ENCODE results near the gene TAF4. TPM values are rescaled to one million over a fixed set of nuclear protein-coding genes. Genes with fewer than 3 reads are reported as not detected.

TAF4 gene
- total RNA-seq, 4 donors from 2014 or later, result 21.1 to 40.6 (median 22.1) TPM

DNA sequence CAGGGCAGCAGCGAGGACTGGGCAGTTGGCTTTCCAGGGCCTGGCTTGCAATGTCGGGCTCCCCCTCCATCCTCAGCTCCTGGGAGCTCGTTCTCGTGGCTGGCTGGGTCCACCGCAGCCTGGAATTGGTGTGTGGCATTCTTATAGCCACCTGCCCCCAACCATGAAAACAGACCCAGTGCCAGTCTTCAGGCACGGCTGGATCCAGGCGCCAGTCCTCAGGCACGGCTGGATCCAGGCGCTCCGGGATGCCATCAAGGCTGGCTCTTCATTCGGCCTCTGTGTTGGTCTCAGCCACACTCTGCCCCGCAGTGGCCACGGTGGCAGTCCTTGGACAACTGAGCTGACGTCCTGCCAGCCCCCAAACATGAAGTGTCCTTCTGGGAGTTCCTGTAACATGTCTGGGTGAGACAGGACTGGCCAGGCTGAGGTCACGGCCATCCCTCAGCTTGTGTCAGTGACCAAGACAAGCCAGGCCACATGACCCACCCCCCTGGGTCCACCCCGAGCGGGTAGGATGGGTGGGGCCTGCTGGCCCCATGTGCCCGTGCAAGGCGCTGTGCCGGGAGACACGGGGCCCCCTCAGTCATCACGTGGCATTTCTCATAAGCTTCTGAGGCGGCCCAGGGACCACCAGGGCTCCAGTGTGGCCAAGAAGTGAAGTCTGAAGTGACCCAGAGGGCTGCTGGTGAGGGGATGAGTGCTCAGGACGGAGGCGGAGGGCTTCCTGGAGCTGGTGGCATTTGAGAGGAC lies 99.0 kb downstream of the TAF4 start:
- DNase-seq (ENCODE audit: low spot score in 2 of 2), result peak in 1 of 2 donors; percentile 73
- 73 to 74% methylated on average over 17 to 24 of the region's 25 CpGs for whole genome bisulfite sequencing, 2 donors
- intact Hi-C loops (cut with DNase I; ENCODE audit: low total_unique reads), result no loop called here
- H3K4me3 ChIP-seq (ENCODE audit: low read depth, poor library complexity, severe bottlenecking), result no peak overlapping the region
- TF ChIP-seq CTCF (IDR thresholded peaks at IDR 0.05) (no peak), POLR2A (IDR thresholded peaks at IDR 0.05) (no peak)

- intact Hi-C loops (cut with DNase I; ENCODE audit: low total_unique reads), result no loop called here
- DNase-seq (ENCODE audit: low spot score in 2 of 2), result peak in 1 of 2 donors; percentile 68
- no peak overlapping the region for H3K4me3 ChIP-seq (ENCODE audit: low read depth, poor library complexity, severe bottlenecking)
- TF ChIP-seq POLR2A (IDR thresholded peaks at IDR 0.05) (no peak), CTCF (IDR thresholded peaks at IDR 0.05) (no peak)
- 15 to 28% methylated on average over 22 to 29 of the region's 49 CpGs for WGBS, 2 donors
These were observed 99.8 kb downstream of the TAF4 start for GRCh38 chr20:61965606-61966491.

- WGBS, 2 donors, result 26 to 32% methylated on average over 32 to 39 of the region's 41 CpGs
- intact Hi-C loops (cut with DNase I; ENCODE audit: low total_unique reads), result no loop called here
- H3K4me3 ChIP-seq (ENCODE audit: low read depth, poor library complexity, severe bottlenecking), result no peak overlapping the region
- DNase-seq (ENCODE audit: low spot score in 2 of 2), result peak in 1 of 2 donors; percentile 76
- TF ChIP-seq CTCF (IDR thresholded peaks at IDR 0.05), result no peak
- no peak for TF ChIP-seq POLR2A (IDR thresholded peaks at IDR 0.05)
These were observed 100.7 kb downstream of the TAF4 start for GRCh38 chr20:61964675-61965605.

DNA sequence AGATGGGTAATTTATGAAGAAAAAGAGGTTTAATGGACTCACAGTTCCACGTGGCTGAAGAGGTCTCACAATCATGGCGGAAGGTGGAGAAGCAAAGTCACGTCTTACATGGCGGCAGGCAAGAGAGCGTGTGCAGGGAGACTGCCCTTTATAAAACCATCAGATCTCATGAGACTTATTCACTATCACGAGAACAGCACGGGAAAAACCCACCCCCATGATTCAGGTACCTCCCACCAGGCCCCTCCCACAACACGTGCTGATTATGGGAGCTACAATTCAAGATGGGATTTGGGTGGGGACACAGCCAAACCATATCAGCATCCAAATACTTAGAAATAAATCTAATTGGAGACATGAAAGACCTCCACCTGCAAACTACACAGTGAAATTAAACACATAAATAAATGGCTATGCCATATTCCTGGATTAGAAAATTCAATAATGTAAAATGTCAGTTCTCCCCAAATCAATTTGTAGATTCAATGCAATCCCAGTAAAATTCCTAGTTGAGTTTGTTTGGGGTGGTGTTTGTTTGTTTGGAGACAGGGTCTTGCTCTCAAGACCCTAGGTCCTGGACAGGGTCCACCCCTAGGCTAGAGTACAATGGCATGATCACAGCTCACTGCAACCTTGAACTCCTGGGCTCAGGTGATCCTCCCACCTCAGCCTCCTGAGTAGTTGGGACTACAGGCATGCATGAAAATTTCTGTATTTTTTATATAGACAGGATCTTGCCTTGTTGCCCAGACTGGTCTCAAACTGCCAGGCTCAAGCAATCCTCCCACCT lies 101.6 kb downstream of the TAF4 start:
- intact Hi-C loops (cut with DNase I; ENCODE audit: low total_unique reads), result no loop called here
- 82 to 91% methylated on average over 8 of the region's 8 CpGs for WGBS, 2 donors
- no peak overlapping the region for H3K4me3 ChIP-seq (ENCODE audit: low read depth, poor library complexity, severe bottlenecking)
- DNase-seq (ENCODE audit: low spot score in 2 of 2), result peak in 1 of 2 donors; percentile 43
- TF ChIP-seq CTCF (IDR thresholded peaks at IDR 0.05), result no peak

DNA sequence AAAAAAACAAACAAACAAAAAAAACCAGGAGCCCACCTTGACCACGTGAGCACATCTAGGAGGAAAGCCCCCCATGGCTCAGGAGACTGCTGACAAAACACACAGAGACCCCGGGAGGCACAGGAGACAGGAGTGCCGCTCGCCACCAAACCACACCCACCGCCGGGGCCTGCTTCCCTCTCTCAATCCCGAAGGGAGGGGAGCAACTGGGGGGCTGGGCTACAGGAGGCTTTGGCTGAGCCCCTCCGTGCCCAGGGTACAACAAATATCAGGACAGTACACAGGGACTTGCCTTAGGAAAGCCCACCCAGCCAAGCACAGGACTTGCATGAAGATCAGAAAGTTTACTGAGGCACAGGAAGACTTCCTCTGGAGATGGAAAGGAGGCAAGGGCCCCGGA lies 102.5 kb downstream of the TAF4 start:
- peak in 1 of 2 donors; percentile 56 for DNase-seq (ENCODE audit: low spot score in 2 of 2)
- intact Hi-C loops (cut with DNase I; ENCODE audit: low total_unique reads), result no loop called here
- no peak overlapping the region for H3K4me3 ChIP-seq (ENCODE audit: low read depth, poor library complexity, severe bottlenecking)
- TF ChIP-seq POLR2A (IDR thresholded peaks at IDR 0.05) (no peak), CTCF (IDR thresholded peaks at IDR 0.05) (no peak)
- WGBS, 2 donors, result 71 to 87% methylated on average over 9 of the region's 9 CpGs
